Spleen (tissue), 7 donors: ENCODE results near the gene TOR4A.

ENCODE experiments used
- POLR2A ChIP-seq, 3 donors: fragments of 450-650 bp; IDR thresholded peaks; one replicate each; pipeline ENCODE4 v1.5.1; 2017; ENCODE audit warnings: antibody characterized with exemption in 3 of 3, mild to moderate bottlenecking in 1 of 3
- POLR2AphosphoS5 ChIP-seq, 3 donors: sonication (generic); formaldehyde crosslinking; IDR thresholded peaks; one replicate each; pipeline ENCODE4 v1.5.1; 2017; ENCODE audit warnings: antibody characterized with exemption in 3 of 3
- TF ChIP-seq, protein P1 (sequence below), 11 experiments: fragments of 200-600 bp in 7 of 11; fragments of 450-650 bp in 4 of 11; sonication (generic) in 4 of 11; IDR thresholded peaks in 8 of 11; conservative IDR thresholded peaks in 3 of 11; 1 replicate in 7 of 11; 2 replicates in 4 of 11; pipeline versions ENCODE4 v1.4.0 to v1.8.0; 2016 to 2021; ENCODE audit warnings: antibody characterized with exemption in 11 of 11, inconsistent platforms in 4 of 11, mild to moderate bottlenecking in 1 of 11
- donor health status: DM: no; HTN: no; CAD: no; lungs with moderate emphysema.
- donor health status: DM: no; HTN: no; CAD: no.
- donor health status: DM: no; HTN: no; CAD: no.

DNA sequence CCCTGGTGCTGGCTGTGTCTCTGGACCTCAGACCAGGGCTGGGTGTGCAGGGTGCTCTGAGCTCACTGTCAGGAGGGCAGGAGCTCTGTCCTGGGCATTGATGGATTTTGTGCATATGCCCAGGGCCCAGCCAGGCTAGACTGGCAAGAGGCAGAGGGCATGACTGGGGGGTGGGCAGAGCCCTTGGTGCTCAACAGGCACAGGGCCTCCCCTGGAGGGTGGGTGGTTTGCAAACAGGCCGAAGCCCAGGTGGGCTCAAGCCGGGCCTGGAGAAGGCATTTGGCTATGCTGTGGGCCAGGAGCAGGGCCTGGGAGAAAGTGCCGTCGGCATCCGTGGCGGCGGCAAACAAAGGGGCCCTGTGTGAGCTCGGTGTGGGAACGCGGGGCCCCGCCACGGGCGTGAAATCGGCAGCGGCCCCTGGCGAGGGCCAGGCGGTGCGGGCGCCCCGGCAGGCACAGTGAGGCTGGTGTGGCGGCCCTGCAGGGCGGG is 26.4 kb downstream of the TOR4A start:
- TF ChIP-seq POLR2A (IDR thresholded peaks at IDR 0.05): no peak
- TF ChIP-seq POLR2AphosphoS5 (IDR thresholded peaks at IDR 0.05): no peak
- TF ChIP-seq, protein P1, sequence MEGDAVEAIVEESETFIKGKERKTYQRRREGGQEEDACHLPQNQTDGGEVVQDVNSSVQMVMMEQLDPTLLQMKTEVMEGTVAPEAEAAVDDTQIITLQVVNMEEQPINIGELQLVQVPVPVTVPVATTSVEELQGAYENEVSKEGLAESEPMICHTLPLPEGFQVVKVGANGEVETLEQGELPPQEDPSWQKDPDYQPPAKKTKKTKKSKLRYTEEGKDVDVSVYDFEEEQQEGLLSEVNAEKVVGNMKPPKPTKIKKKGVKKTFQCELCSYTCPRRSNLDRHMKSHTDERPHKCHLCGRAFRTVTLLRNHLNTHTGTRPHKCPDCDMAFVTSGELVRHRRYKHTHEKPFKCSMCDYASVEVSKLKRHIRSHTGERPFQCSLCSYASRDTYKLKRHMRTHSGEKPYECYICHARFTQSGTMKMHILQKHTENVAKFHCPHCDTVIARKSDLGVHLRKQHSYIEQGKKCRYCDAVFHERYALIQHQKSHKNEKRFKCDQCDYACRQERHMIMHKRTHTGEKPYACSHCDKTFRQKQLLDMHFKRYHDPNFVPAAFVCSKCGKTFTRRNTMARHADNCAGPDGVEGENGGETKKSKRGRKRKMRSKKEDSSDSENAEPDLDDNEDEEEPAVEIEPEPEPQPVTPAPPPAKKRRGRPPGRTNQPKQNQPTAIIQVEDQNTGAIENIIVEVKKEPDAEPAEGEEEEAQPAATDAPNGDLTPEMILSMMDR (IDR thresholded peaks at IDR 0.05 in 8 of 11, conservative IDR thresholded peaks at IDR 0.05 in 3 of 11): no peak
